HG03558 (cell line): Measurements from ENCODE around the gene MOCS3.

Source experiments
- ATAC-seq: cut with Tn5 transposase; IDR thresholded peaks from one replicate; pipeline ENCODE4 v1.9.1; 2021; ENCODE audit warnings: moderate number of reproducible peaks; ENCODE audit not compliant: unreplicated experiment; ENCODE audit errors: extremely low read depth

Gene MOCS3

GRCh38 chr20:50980071-50980681 is 21.6 kb downstream of the MOCS3 start:
- no peak for ATAC-seq

GRCh38 chr20:50980851-50981713 is 22.5 kb downstream of the MOCS3 start:
- ATAC-seq = no peak

- ATAC-seq = no peak
Observed at GRCh38 chr20:50981714-50982048, 23.1 kb downstream of the MOCS3 start.

GRCh38 chr20:50982363-50982762 is 23.7 kb downstream of the MOCS3 start:
- no peak for ATAC-seq

- ATAC-seq = no peak
Observed at GRCh38 chr20:50983321-50983720, 24.7 kb downstream of the MOCS3 start.

GRCh38 chr20:50987493-50988210 is 29.0 kb downstream of the MOCS3 start:
- ATAC-seq = no peak

- no peak for ATAC-seq
Observed at GRCh38 chr20:50991076-50991475, 32.5 kb downstream of the MOCS3 start.

GRCh38 chr20:50992336-50992732 is 33.7 kb downstream of the MOCS3 start:
- ATAC-seq = no peak

GRCh38 chr20:50992733-50993457 is 34.3 kb downstream of the MOCS3 start:
- no peak for ATAC-seq

GRCh38 chr20:50993876-50994275 is 35.3 kb downstream of the MOCS3 start:
- no peak for ATAC-seq

- no peak for ATAC-seq
Observed at GRCh38 chr20:50995506-50995905, 36.9 kb downstream of the MOCS3 start.

- no peak for ATAC-seq
Observed at GRCh38 chr20:50996901-50997865, 38.6 kb downstream of the MOCS3 start.

GRCh38 chr20:50999355-50999754 is 40.7 kb downstream of the MOCS3 start:
- no peak for ATAC-seq

- ATAC-seq = no peak
Observed at GRCh38 chr20:51001430-51002265, 43.0 kb downstream of the MOCS3 start.

GRCh38 chr20:51002633-51003032 is 44.0 kb downstream of the MOCS3 start:
- no peak for ATAC-seq

GRCh38 chr20:51003753-51004152 is 45.1 kb downstream of the MOCS3 start:
- ATAC-seq = no peak

- no peak for ATAC-seq
Observed at GRCh38 chr20:51004305-51004727, 45.7 kb downstream of the MOCS3 start.

- ATAC-seq = no peak
Observed at GRCh38 chr20:51004781-51005180, 46.2 kb downstream of the MOCS3 start.

- no peak for ATAC-seq
Observed at GRCh38 chr20:51005214-51005613, 46.6 kb downstream of the MOCS3 start.
